IMR-90 (cell line): ENCODE results near the gene ASAP2. TPM values are rescaled to one million over a fixed set of nuclear protein-coding genes. Genes with fewer than 3 reads are reported as not detected.

Experiments used
- ATAC-seq: fragments of 200-7000 bp; cut with Tn5 transposase; 2 replicates; pipeline ENCODE4 v1.9.1; 2020; ENCODE audit warnings: low read depth, mild to moderate bottlenecking, moderate library complexity
- BruUV-seq: library from RNA; stranded (reverse); fragments of 400-500 nt; replicated peaks from 2 replicates; lab custom pipeline; 2021; lab: Mats Ljungman, UMichigan
- CTCF ChIA-PET: fragments of 300-600 bp; formaldehyde crosslinking; extraction: SDS; loops from one replicate; lab custom pipeline; 2021; ENCODE audit warnings: antibody characterized with exemption; lab: Yijun Ruan, JAX
- POLR2A ChIA-PET: fragments of 300-600 bp; sonication (Branson Sonifier 250); formaldehyde crosslinking; loops from one replicate; lab custom pipeline; 2022; ENCODE audit warnings: antibody characterized with exemption; ENCODE audit not compliant: unreplicated experiment; lab: Charles Lee
- DNase-seq: peaks from one replicate; pipeline ENCODE4 v3.0.0; 2013
- H2AFZ ChIP-seq: replicated peaks from 2 replicates; pipeline ENCODE3; 2013; ENCODE audit warnings: low read length, mild to moderate bottlenecking; ENCODE audit not compliant: poor library complexity
- H2AK5ac ChIP-seq: 2 replicates; pipeline ENCODE4 v1.6.1; 2013; ENCODE audit warnings: low read depth, low read length, inconsistent platforms
- H2AK9ac ChIP-seq: replicated peaks from 2 replicates; pipeline ENCODE3; 2013; ENCODE audit warnings: mild to moderate bottlenecking, low read depth, low read length, moderate library complexity; ENCODE audit not compliant: poor library complexity
- H2BK120ac ChIP-seq: 2 replicates; pipeline ENCODE4 v1.6.1; 2013; ENCODE audit warnings: low read depth, low read length, inconsistent platforms
- H2BK15ac ChIP-seq: 3 replicates; pipeline ENCODE4 v1.6.1; 2013; ENCODE audit warnings: low read depth, low read length, inconsistent platforms
- H2BK20ac ChIP-seq: 2 replicates; pipeline ENCODE4 v1.6.1; 2013; ENCODE audit warnings: low read depth, mild to moderate bottlenecking, inconsistent platforms, low read length, moderate library complexity
- H2BK5ac ChIP-seq: 2 replicates; pipeline ENCODE4 v1.6.1; 2013; ENCODE audit warnings: mild to moderate bottlenecking, low read depth, low read length, inconsistent platforms; ENCODE audit not compliant: poor library complexity, severe bottlenecking
- H3K14ac ChIP-seq: replicated peaks from 2 replicates; pipeline ENCODE4 v1.6.1; 2013; ENCODE audit warnings: low read depth, low read length, inconsistent platforms
- H3K18ac ChIP-seq: 2 replicates; pipeline ENCODE4 v1.6.1; 2013; ENCODE audit warnings: low read depth, low read length, control low read depth
- H3K23ac ChIP-seq: 2 replicates; pipeline ENCODE4 v1.6.1; 2013; ENCODE audit warnings: low read depth, low read length, inconsistent platforms
- H3K27ac ChIP-seq: 2 replicates; pipeline ENCODE4 v1.5.1; 2013; ENCODE audit warnings: mild to moderate bottlenecking, control low read depth, low read length; ENCODE audit not compliant: insufficient read depth
- H3K27me3 ChIP-seq: 2 replicates; pipeline ENCODE4 v1.6.1; 2013; ENCODE audit warnings: low read length; ENCODE audit not compliant: control insufficient read depth, insufficient read depth
- H3K36me3 ChIP-seq: 2 replicates; pipeline ENCODE4 v1.6.1; 2013; ENCODE audit warnings: low read length, mixed read lengths; ENCODE audit not compliant: control insufficient read depth, insufficient read depth
- H3K4ac ChIP-seq: 2 replicates; pipeline ENCODE4 v1.6.1; 2013; ENCODE audit warnings: low read depth, low read length, inconsistent platforms
- H3K4me1 ChIP-seq: 2 replicates; pipeline ENCODE4 v1.6.1; 2013; ENCODE audit warnings: low read length, mixed read lengths; ENCODE audit not compliant: control insufficient read depth, insufficient read depth
- H3K4me2 ChIP-seq: 2 replicates; pipeline ENCODE4 v1.6.1; 2013; ENCODE audit warnings: low read depth, mild to moderate bottlenecking, control low read depth, low read length, moderate library complexity
- H3K4me3 ChIP-seq: 2 replicates; pipeline ENCODE4 v1.5.1; 2013; ENCODE audit warnings: low read depth, mild to moderate bottlenecking, control low read depth, low read length, moderate library complexity; ENCODE audit not compliant: insufficient read depth
- H3K56ac ChIP-seq: 2 replicates; pipeline ENCODE4 v1.6.1; 2013; ENCODE audit warnings: low read length, inconsistent platforms; ENCODE audit not compliant: insufficient read depth; ENCODE audit errors: extremely low read depth
- H3K79me1 ChIP-seq, 2 experiments: 2 replicates each; pipeline ENCODE4 v1.6.1; 2013; ENCODE audit warnings: low read length in 2 of 2, inconsistent platforms in 1 of 2, low read depth in 1 of 2
- H3K9ac ChIP-seq: 2 replicates; pipeline ENCODE4 v1.6.1; 2013; ENCODE audit warnings: low read depth, low read length, control low read depth
- H3K9me1 ChIP-seq: 2 replicates; pipeline ENCODE4 v1.6.1; 2013; ENCODE audit warnings: low read length, inconsistent platforms; ENCODE audit not compliant: insufficient read depth
- H3K9me3 ChIP-seq: 2 replicates; pipeline ENCODE4 v1.6.1; 2013; ENCODE audit warnings: low read length; ENCODE audit not compliant: control insufficient read depth, insufficient read depth
- H4K20me1 ChIP-seq: 2 replicates; pipeline ENCODE4 v1.6.1; 2013; ENCODE audit warnings: low read length, inconsistent platforms; ENCODE audit not compliant: insufficient read depth
- H4K5ac ChIP-seq: 2 replicates; pipeline ENCODE4 v1.6.1; 2013; ENCODE audit warnings: mild to moderate bottlenecking, low read depth, low read length, control low read depth
- H4K8ac ChIP-seq, 2 experiments: 2 replicates each; pipeline ENCODE4 v1.6.1; 2013; ENCODE audit warnings: low read depth in 2 of 2, low read length in 2 of 2, control low read depth in 1 of 2, inconsistent platforms in 1 of 2
- H4K91ac ChIP-seq: 2 replicates; pipeline ENCODE4 v1.6.1; 2013; ENCODE audit warnings: low read depth, low read length, inconsistent platforms; ENCODE audit not compliant: insufficient read depth
- CTCF ChIP-seq: conservative IDR thresholded peaks from 2 replicates; pipeline ENCODE4 v1.5.1; 2012; ENCODE audit warnings: mild to moderate bottlenecking, low read depth, low read length, improper control_type of control experiment
- FOS ChIP-seq: fragments of 150-350 bp; IDR thresholded peaks from 2 replicates; pipeline ENCODE4 v1.6.1; 2016; ENCODE audit warnings: low read depth, low read length
- MAFK ChIP-seq: IDR thresholded peaks from 2 replicates; pipeline ENCODE4 v1.6.1; 2012; ENCODE audit warnings: low read depth, low read length, improper control_type of control experiment
- MAZ ChIP-seq: IDR thresholded peaks from 2 replicates; pipeline ENCODE4 v1.6.1; 2012; ENCODE audit warnings: low read depth, mild to moderate bottlenecking, low read length, improper control_type of control experiment, moderate library complexity, borderline replicate concordance
- POLR2A ChIP-seq: IDR thresholded peaks from 2 replicates; pipeline ENCODE4 v1.6.1; 2012; ENCODE audit warnings: mild to moderate bottlenecking, low read depth, low read length
- RCOR1 ChIP-seq: IDR thresholded peaks from 2 replicates; pipeline ENCODE4 v1.6.1; 2012; ENCODE audit warnings: mild to moderate bottlenecking, low read length, improper control_type of control experiment; ENCODE audit not compliant: insufficient replicate concordance
- RFX5 ChIP-seq: IDR thresholded peaks from 2 replicates; pipeline ENCODE4 v1.8.0; 2012; ENCODE audit warnings: low read depth, mild to moderate bottlenecking, low read length, moderate library complexity
- SMC3 ChIP-seq: fragments of 150-350 bp; IDR thresholded peaks from 2 replicates; pipeline ENCODE4 v1.6.1; 2016; ENCODE audit warnings: low read depth, mild to moderate bottlenecking, antibody characterized with exemption, low read length, moderate library complexity
- USF2 ChIP-seq: fragments of 150-350 bp; IDR thresholded peaks from 2 replicates; pipeline ENCODE4 v1.6.1; 2017; ENCODE audit warnings: mild to moderate bottlenecking, antibody characterized with exemption, low read length, low read depth
- WGBS, 2 experiments: methylation state at CpG; one replicate each; pipeline versions ENCODE4 v1.1.5 to v1.1.7; 2013; ENCODE audit warnings: missing lambda C conversion rate in 2 of 2; ENCODE audit not compliant: insufficient read length in 1 of 2; ENCODE audit errors: extremely low coverage in 2 of 2; 5-methylcytosine and 5-hydroxymethylcytosine counted together
- dilution Hi-C: fragments of 300-500 bp; cut with HindIII; formaldehyde crosslinking; loops from one replicate; pipeline ENCODE4 v1.14.3; 2018; ENCODE audit warnings: low sequenced_read_pairs; ENCODE audit not compliant: unreplicated experiment
- in situ Hi-C: fragments of 300-500 bp; cut with MboI; formaldehyde crosslinking; loops from 3 replicates; pipeline ENCODE4 v1.14.3; 2019; ENCODE audit warnings: low sequenced_read_pairs, inconsistent platforms, mixed read lengths
- intact Hi-C: fragments of 100-400 bp; cut with micrococcal nuclease; formaldehyde crosslinking; loops from 2 replicates; pipeline ENCODE4 v1.10.0; 2022
- polyA plus RNA-seq, 3 experiments: library from polyadenylated mRNA; depleted of rRNA; stranded (reverse); fragments of >200 nt; gene quantifications; 2 replicates each; pipeline ENCODE4 v1.2.3, GENCODE V29; 2012; ENCODE audit warnings: low replicate concordance in 1 of 3
- total RNA-seq: library from RNA; depleted of rRNA; stranded (reverse); fragments of >200 nt; gene quantifications from 2 replicates; pipeline ENCODE4 v1.2.3, GENCODE V29; 2012

ASAP2 gene
- total and polyA plus RNA-seq, 2 of the 4 experiments (the other 2 are of a cell fraction), result 19.7 to 28.1 TPM

- Histone ChIP-seq H3K23ac (no peak overlapping the region), H4K8ac (no peak overlapping the region), H4K91ac (no peak overlapping the region), H3K9me1 (peaks cover 4% of the 10 kb centered on the region; the same call in 1 of the 2 replicates), H3K9me3 (no peaks in the 10 kb centered on the region), H3K18ac (no peak overlapping the region), H3K36me3 (peaks cover 41% of the 10 kb centered on the region), H2BK15ac (no peak overlapping the region), H3K4me1 (no peaks in the 10 kb centered on the region), H3K27me3 (no peaks in the 10 kb centered on the region), H2BK120ac (no peak overlapping the region), H3K14ac (no peak overlapping the region), H2BK5ac (no peak overlapping the region), H4K5ac (no peak overlapping the region), H3K79me1 (peaks cover 0 to 34% of the 10 kb centered on the region in 2 experiments; a peak in 2 of 4 replicates), H2AK9ac (peak overlapping the region; percentile 28), H3K4ac (no peak overlapping the region), H3K4me2 (no peak overlapping the region), H4K20me1 (no peaks in the 10 kb centered on the region), H3K56ac (no peak overlapping the region), H3K4me3 (no peak overlapping the region), H2AK5ac (no peak overlapping the region), H2BK20ac (no peak overlapping the region), H2AFZ (no peak overlapping the region), H3K9ac (no peak overlapping the region), H3K27ac (no peak overlapping the region)
- DNase-seq, result no peak
- WGBS, 2 experiments, result 86% methylated on average over 3 of the region's 14 CpGs; no CpG with 5 or more reads in 1 of the 2 experiments
- ChIA-PET POLR2A (no interaction called here), CTCF (no interaction called here)
- in situ Hi-C loops (no loop called here), intact Hi-C loops (no loop called here), dilution Hi-C loops (no loop called here)
- TF ChIP-seq MAFK (no peak), CTCF (no peak), SMC3 (no peak), FOS (no peak), RFX5 (no peak), USF2 (no peak), POLR2A (no peak), RCOR1 (no peak), MAZ (no peak)
- ATAC-seq, result no peak
- no TSS peak for BruUV-seq
Observed at GRCh38 chr2:9397201-9397600, 190.6 kb downstream of the ASAP2 start.
